AG04450 (cell line): ENCODE measurements around the gene CLDN19. TPM values are rescaled to one million over a fixed set of nuclear protein-coding genes. Genes with fewer than 3 reads are reported as not detected.

ENCODE experiments used
- CTCF ChIA-PET: fragments of 300-600, 350-600 bp; formaldehyde crosslinking; extraction: SDS; loops from one replicate; lab custom pipeline; 2022; ENCODE audit warnings: antibody characterized with exemption, inconsistent platforms; lab: Charles Lee
- POLR2A ChIA-PET: fragments of 350-600 bp; formaldehyde crosslinking; extraction: SDS; loops from one replicate; lab custom pipeline; 2021; ENCODE audit warnings: antibody characterized with exemption, inconsistent platforms; lab: Yijun Ruan, JAX
- DNase-seq: peaks from one replicate; pipeline ENCODE4 v3.0.0-alpha.2; 2011; ENCODE audit warnings: low read depth, low spot score
- H3K27ac ChIP-seq: one replicate; pipeline ENCODE4 v1.5.1; 2012; ENCODE audit warnings: low read depth, low read length, control low read depth
- H3K27me3 ChIP-seq: one replicate; pipeline ENCODE4 v1.6.0; 2012; ENCODE audit warnings: low read length; ENCODE audit not compliant: control insufficient read depth, insufficient read depth
- H3K4me3 ChIP-seq: 2 replicates; pipeline ENCODE4 v1.5.1; 2011; ENCODE audit warnings: mild to moderate bottlenecking, low read depth, low read length, control low read depth
- H3K9me3 ChIP-seq: 2 replicates; pipeline ENCODE4 v1.5.1; 2012; ENCODE audit warnings: low read length; ENCODE audit not compliant: control insufficient read depth, insufficient read depth
- CTCF ChIP-seq: IDR thresholded peaks from 2 replicates; pipeline ENCODE4 v1.5.1; 2011; ENCODE audit warnings: low read depth, low read length, control low read depth, inconsistent platforms
- polyA plus RNA-seq: library from polyadenylated mRNA; depleted of rRNA; stranded (reverse); fragments of >200 nt; gene quantifications from 2 replicates; pipeline ENCODE4 v1.2.3, GENCODE V29; 2011

The CLDN19 gene
- polyA plus RNA-seq, 1 experiment: not detected

DNA sequence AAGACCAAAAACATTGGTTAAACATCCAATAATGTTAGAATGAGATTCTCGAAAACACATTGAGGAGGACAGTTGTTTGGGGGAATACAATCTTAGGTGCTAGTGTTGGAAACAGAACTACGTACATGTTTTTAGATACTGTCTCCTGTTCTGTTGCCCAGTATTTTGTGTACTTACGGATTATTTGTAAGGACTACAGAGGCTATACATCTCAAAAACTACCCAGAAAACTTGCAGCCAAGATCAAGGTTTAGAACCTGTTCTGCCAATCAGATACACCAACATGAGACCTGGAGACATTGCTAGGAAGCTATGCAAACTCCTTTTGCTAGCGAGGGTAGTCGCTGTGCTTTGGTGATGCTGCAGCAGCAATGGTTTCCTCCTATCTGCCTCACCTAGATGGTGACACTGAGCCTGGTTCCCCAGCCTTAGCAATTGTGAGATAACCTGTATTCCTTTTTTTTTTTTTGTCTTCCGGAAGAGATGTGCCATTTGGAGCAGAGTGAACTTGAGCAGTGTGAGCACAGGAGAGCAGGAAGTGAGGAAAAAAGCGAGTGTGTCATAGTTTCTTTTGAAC, 36.1 kb downstream of the CLDN19 start:
- ChIA-PET CTCF (no interaction called here), POLR2A (no interaction called here)
- TF ChIP-seq CTCF: no peak
- H3K27ac ChIP-seq: no peak overlapping the region
- no peak for DNase-seq
- no peaks in the 10 kb centered on the region for H3K27me3 ChIP-seq
- H3K4me3 ChIP-seq: no peak overlapping the region
- no peaks in the 10 kb centered on the region for H3K9me3 ChIP-seq

DNA sequence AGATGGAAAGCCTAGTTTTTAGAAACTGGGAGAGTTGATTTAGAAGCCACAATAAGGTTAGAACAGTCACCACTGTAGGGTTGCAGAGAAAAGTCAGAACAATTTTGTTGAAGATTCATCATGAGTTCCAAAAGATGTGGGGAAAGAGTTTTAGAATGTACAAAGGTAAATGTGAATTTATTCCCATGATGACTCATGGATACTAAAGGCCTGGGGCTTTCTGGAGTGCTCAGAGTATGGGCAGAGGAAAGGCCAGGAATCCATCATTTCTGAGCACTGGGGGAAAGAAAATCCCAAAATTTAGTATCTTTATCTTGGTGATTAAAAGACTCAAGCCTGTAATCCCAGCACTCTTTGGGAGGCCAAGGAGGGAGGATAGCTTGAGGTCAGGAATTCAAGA, 40.0 kb downstream of the CLDN19 start:
- ChIA-PET POLR2A (no interaction called here), CTCF (interaction anchor here (1.0 kb wide), 1 partner anchor 146 kb away, joined by 4 read pairs; the partner anchor contains the start of gene ZNF691)
- Histone ChIP-seq H3K27me3 (no peaks in the 10 kb centered on the region), H3K27ac (no peak overlapping the region), H3K9me3 (no peaks in the 10 kb centered on the region), H3K4me3 (no peak overlapping the region)
- no peak for DNase-seq
- TF ChIP-seq CTCF: no peak

GRCh38 chr1:42698081-42698813, 41.8 kb downstream of the CLDN19 start:
- no peak for DNase-seq
- no peaks in the 10 kb centered on the region for H3K9me3 ChIP-seq
- CTCF ChIA-PET: interaction anchor here (1.0 kb wide), 1 partner anchor 9 kb away, joined by 3 read pairs; no protein-coding TSS in a partner anchor
- no peak for TF ChIP-seq CTCF
- H3K27ac ChIP-seq: no peak overlapping the region
- POLR2A ChIA-PET: interaction anchor here (0.8 kb wide), 1 partner anchor 16 kb away, joined by 3 read pairs; the partner anchor contains the start of gene YBX1
- H3K27me3 ChIP-seq: no peaks in the 10 kb centered on the region
- H3K4me3 ChIP-seq: no peak overlapping the region

- TF ChIP-seq CTCF: no peak
- Histone ChIP-seq H3K4me3 (no peak overlapping the region), H3K27ac (no peak overlapping the region), H3K9me3 (no peaks in the 10 kb centered on the region), H3K27me3 (no peaks in the 10 kb centered on the region)
- CTCF ChIA-PET: no interaction called here
- POLR2A ChIA-PET: interaction anchor here (1.1 kb wide), 1 partner anchor 11 kb away, joined by 3 read pairs; the partner anchor contains the start of gene YBX1
- DNase-seq: no peak
Measured at GRCh38 chr1:42692911-42693310, 47.1 kb downstream of the CLDN19 start.

DNA sequence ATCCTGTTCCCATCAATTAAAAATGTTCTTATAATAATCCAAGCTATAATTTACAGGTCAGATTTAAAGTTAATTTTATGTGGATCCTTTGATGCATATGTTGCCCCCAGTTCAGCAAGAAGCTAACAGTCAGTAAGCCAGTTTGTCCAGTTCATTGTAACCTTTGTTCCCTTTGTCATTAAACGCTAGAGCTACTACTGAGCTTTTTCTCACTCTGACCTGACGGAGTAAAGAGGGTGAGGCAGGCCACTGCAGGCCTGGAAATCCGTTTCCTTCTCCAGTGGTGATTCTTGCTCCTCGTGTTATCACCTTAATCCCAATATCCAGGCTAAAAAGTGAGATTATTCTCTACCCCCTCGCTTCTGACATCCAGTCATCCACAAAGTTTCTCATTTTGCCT, 47.6 kb downstream of the CLDN19 start:
- Histone ChIP-seq H3K4me3 (no peak overlapping the region), H3K9me3 (no peaks in the 10 kb centered on the region), H3K27me3 (no peaks in the 10 kb centered on the region), H3K27ac (no peak overlapping the region)
- POLR2A ChIA-PET: interaction anchor here (1.6 kb wide), 1 partner anchor 10 kb away, joined by 3 read pairs; the partner anchor contains the start of gene YBX1
- no peak for DNase-seq
- no peak for TF ChIP-seq CTCF
- CTCF ChIA-PET: no interaction called here
